Skeletal muscle cell (primary cell): ENCODE results near the gene METTL1.

ENCODE experiments used
- DNase-seq: peaks from one replicate; pipeline ENCODE4 v3.0.0-alpha.2; 2010; ENCODE audit warnings: low read depth
- H3K4me3 ChIP-seq: 2 replicates; pipeline ENCODE4 v1.5.1; 2011; ENCODE audit warnings: low read depth, mild to moderate bottlenecking, control low read depth, low read length, moderate library complexity

Gene METTL1

DNA sequence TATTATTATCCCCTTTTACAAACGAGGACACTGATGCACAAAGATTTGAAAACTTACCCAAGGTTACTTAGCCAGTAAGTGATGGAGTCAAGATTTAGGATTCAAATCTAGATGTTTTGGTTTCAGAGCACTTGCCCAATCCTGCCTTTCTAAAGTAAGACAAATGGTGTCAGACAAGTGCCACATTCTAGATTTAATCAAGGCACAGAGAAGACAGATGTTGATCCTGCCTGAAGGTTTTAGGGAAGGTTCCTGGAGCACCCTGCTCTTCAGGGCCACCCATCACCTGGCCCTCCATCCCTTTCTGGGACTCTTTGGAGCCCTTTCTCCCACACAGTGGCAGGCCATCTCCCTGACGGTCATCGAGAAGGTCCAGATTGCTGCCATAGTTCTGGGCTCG, 14.1 kb downstream of the METTL1 start:
- no peak for DNase-seq
- H3K4me3 ChIP-seq, result no peak overlapping the region

DNA sequence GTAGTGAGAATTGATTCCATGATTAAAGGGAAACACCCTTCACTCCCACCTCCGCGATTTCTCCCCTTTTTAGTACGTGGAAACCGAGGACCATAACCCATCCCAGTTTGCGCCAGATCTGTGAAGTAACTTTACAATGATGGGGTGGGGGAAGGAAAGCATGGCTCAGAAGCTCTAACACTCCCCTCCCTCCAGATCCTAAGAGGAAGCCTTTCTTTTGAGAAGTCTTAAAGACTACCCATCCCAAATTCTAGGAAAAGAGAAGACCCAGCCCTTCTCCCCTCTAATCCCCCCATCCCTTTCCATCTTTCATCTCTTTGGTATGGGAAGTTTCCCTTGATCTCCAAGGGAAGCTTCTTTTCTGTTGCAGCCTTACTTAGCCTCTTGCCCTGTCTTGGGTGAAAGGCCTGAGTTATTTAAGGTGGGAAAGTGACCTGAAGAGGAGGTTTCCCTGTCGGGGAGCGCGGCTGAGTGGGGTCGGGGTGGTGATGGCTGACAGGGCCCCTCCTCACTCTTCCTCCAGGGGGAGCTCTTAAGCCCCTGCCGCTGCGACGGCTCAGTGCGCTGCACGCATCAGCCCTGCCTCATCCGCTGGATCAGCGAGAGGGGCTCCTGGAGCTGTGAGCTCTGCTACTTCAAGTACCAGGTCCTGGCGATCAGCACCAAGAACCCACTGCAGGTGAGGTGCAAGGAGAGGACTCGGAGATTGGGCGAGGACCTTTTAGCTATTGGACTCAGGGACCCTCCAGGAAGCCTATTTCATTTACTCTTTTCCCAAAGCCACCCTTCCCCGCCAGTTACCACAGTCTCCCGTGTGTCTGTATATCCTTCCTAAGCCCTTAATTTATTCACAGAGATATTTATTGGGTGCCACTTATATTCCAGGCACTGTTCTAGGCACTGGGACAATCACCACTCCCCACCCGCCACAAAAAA, 15.2 kb downstream of the METTL1 start:
- no peak for DNase-seq
- H3K4me3 ChIP-seq, result no peak overlapping the region

GRCh38 chr12:57755454-57756372, 16.2 kb downstream of the METTL1 start:
- DNase-seq, result no peak
- H3K4me3 ChIP-seq, result peak overlapping the region; percentile 60

GRCh38 chr12:57755194-57755453, 16.8 kb downstream of the METTL1 start:
- H3K4me3 ChIP-seq, result peak overlapping the region; percentile 60
- DNase-seq, result no peak

DNA sequence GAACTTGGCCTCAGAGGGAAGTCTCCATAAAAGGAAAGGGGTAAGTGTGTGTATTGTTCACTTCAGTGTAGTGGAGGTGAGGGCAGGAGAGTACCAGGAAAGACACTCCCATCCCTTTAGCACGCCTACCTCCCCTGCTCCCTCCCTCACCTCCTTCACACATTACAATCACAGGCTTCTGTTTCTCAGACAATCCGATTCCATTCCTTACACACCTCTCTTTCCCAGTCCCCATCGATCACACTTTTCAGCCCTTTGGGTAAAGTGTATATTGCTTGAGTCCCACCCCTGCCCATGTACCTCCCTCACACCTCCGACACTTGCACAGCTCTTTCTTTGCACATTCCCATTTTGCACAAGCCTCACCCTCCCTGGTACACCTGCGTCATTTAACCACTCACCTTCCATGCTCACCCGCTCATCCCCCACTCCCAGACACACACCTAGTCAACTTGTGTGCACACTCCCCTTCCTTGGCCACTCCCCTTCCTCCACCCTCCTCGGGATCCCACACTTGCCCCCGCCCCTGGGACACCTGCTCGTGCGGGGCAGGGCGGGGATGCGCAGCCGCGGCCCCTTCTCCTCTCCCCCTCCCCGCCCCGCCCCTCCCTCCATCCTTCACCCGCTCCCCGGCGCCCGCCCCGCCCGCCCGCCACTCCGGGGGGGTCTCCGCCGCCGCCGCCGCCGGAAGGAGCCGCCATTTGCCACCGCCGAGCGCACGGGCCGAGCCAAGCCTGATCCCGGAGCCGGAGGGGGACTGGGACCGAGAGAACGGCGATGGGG, 17.3 kb downstream of the METTL1 start, which contains the start of gene MARCHF9:
TSS of gene MARCHF9 (plus strand) at position 693 of the 783 bp plus-strand sequence. CDS start 426 bp downstream, outside the sequence.
- H3K4me3 ChIP-seq, result peak within 1 kb of the TSS; percentile 60
- DNase-seq, result no peak

DNA sequence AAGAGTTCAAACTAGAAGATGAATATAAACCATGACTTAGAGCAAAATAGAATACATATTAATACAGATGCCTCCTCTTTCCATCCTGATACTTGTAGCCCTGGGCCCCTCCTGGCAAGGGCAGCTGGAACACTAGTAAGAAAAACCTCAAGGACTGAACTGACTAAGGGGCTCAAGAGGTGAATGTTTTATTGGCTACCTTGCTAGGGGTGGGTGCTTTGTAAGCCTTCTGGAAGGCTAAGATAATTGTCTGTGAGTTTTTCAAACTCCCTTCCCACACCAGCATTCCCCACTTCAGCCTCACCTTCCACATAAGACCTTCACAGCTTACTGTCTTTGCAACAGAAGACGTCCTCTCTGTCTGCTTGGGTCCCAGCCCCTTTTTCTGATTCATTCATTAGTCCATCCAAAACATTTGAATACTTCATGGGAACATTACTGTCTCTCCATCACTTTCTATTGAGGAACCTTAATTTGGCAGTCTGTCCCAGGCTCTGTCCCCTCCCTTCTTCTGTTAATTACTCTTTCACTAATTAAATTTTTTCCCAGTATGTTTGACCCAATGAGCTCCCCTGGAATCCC, 18.1 kb downstream of the METTL1 start:
- H3K4me3 ChIP-seq, result no peak overlapping the region
- no peak for DNase-seq

DNA sequence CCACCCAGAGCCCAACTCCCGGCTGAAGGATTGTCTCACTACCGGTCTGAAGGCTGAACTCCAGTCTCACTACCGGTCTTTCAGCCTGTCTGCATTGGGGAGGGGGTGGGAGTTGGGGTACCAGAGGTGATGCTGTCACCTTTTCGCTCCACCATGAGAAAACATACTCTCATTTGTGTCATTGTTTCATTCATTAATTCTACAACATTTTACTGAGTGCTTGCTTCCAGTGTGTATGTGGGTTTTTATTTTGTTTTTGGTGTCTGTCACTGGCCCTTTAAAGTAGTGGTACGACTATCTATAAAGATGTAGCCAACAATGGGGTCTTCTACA, 19.3 kb downstream of the METTL1 start:
- no peak for DNase-seq
- peak overlapping the region; percentile 36 for H3K4me3 ChIP-seq

DNA sequence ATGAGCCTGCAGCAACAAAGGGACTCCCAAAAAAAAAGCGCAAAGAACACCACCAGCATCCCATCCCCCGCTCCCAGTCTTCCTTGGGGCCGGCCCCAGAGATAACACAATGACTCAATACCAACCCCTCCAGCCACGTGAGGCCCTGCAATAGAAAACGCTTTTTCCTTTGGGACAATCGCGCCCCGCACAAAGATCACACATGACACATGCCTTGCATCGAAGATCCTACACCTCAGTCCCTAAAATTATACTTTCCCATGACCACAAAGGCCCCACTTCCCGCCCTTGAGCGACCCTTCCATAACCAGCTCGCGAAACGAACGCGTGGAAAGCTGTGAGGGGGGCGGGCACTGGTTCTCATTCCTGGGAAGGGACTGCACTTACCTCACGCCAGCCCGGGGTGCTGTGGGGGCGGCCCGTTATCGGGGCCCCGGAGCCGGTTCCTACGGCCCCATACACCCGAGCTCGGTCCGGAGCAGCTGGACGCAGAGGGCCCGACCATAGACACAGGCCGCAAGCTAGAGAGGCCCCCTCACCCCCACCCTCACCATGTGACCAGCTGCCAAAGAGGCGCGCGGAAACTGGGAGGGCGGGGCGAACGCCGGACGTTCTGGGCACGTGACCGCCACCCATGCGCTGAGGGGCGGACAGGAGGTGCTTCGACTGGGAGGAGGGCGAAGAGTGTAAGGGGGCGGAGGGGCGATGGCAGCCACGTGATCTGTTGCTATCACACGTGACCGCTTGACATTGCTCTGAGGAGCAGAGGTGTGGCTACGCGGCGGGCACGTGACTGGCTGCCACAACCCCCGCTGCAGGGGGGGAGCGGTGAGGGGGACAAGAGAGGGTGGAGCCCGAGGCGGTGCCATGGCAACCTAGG, 19.9 kb downstream of the METTL1 start, which contains the start of gene CDK4:
TSS of gene CDK4 (minus strand) at position 523 of the 880 bp plus-strand sequence. CDS start 593 bp downstream, outside the sequence.
- H3K4me3 ChIP-seq, result peak within 1 kb of the TSS; percentile 91

DNA sequence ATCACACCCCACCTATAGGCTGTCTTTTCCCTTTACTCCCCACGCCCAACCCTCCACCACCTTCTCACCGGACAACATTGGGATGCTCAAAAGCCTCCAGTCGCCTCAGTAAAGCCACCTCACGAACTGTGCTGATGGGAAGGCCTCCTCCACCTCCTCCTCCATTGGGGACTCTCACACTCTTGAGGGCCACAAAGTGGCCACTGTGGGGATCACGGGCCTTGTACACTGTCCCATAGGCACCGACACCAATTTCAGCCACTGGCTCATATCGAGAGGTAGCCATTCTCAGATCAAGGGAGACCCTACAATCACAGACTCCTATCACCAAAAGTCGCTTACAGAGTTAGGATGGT, 20.5 kb downstream of the METTL1 start:
- no peak for DNase-seq
- peak overlapping the region; percentile 91 for H3K4me3 ChIP-seq

More for the DNA sequence above, 19.9 kb downstream of the METTL1 start, which contains the start of gene CDK4:
- DNase-seq, result peak; percentile 100

DNA sequence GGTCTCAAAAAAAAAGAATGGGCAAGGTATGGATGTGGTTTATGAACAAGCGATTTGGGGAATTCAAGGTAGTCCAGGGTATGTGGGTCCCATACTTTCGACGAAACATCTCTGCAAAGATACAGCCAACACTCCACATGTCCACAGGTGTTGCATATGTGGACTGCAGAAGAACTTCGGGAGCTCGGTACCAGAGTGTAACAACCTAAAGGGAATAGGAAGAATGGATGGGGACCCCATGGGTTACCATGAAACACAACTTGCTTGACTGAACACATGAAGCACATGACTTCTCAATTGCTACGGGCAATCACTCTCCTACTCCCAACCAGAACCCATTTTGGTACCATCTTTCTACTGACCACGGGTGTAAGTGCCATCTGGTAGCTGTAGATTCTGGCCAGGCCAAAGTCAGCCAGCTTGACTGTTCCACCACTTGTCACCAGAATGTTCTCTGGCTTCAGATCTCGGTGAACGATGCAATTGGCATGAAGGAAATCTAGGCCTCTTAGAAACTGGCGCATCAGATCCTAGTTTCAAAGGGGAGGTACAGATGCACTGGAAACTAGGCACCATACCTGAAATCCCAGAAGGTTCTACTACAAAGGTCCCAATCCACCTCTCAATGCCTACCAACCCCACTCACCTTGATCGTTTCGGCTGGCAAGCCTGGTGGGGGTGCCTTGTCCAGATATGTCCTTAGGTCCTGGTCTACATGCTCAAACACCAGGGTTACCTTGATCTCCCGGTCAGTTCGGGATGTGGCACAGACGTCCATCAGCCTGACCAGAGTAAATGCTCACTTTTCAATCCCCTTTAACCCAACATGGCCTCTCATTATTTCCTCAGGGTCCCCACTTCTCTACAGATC, 21.1 kb downstream of the METTL1 start:
- DNase-seq, result no peak
- H3K4me3 ChIP-seq, result peak overlapping the region; percentile 91

- DNase-seq, result no peak
- no peak overlapping the region for H3K4me3 ChIP-seq
Measured at GRCh38 chr12:57749061-57749460, 22.8 kb downstream of the METTL1 start.

DNA sequence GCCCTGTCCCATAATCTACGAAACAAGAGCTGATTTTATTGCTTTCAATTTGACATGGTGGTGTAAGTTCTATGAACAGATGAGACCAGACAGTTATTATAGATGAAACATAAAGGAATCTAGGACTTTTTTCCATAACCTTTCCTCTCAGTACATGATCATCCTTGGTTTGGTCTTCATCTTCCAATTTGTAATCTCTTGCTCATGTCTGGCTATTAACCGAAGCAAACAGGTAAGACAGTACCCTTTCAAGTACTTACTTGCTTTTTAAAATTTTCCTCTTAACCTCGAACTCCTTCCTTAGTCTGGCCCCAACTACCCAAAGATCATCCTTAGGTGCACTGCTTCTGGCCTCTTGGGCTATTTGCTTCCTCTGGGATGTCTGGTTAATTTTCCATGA, 25.9 kb downstream of the METTL1 start:
- H3K4me3 ChIP-seq, result peak overlapping the region; percentile 93
- no peak for DNase-seq

DNA sequence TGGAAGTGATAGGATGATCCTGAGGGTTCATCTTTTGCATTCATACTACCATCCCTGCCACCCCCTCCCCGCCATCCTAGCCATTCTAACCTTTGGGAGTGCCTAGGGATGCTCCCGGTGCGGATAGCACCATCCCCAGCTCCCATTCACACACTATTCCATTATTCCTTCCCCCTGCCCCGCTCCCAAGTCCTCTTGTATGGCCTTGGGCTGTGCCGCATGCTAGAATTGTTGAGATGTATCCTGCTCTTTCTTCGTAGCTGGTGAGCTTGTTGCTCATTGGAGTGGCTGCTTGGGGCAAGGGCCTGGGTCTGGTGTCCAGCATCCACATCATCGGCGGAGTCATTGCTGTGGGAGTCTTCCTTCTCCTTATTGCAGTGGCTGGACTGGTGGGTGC, 26.4 kb downstream of the METTL1 start:
- H3K4me3 ChIP-seq, result peak overlapping the region; percentile 93
- DNase-seq, result no peak

DNA sequence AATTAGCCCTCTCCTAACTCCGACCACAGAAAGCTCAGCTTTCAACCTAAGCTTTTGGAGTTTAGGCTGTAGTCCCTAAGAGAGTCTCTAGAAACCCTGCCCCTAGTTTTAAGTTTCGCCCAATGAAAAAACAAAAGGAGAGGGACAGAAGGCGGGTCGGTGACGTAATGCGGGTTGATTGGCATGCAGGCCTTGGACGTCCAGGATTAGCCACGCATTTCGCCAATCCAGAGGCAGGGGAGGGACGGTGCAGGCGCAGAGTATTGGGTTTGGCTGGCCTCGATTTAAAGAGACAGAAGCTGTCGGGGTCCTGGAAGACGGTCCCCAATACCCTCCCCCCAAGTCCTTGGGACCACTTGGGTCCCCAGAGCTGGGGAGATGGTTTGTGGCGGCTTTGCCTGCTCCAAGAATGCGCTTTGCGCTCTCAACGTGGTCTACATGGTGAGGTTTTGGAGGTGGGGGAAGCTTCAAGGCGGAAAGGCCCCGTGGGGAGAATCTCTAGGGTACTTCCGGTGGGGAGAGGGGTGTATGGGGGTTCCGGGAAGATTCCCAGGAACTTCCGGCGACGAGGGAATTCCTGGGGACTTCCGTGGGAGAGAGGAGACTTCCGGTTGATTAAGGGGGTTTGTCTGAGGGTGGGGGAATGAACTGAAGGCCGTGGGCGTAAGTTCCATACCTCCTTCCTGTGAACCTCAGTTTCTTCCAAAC, 27.0 kb downstream of the METTL1 start, which contains the start of gene TSPAN31:
TSS of gene TSPAN31 (plus strand) at position 263 of the 708 bp plus-strand sequence. CDS start at position 379, 116 bp downstream.
- H3K4me3 ChIP-seq, result peak within 1 kb of the TSS; percentile 93
- peak; percentile 96 for DNase-seq

GRCh38 chr12:57744194-57744776, 27.6 kb downstream of the METTL1 start:
- peak overlapping the region; percentile 93 for H3K4me3 ChIP-seq
- DNase-seq, result peak; percentile 62

GRCh38 chr12:57743769-57744168, 28.1 kb downstream of the METTL1 start:
- no peak for DNase-seq
- no peak overlapping the region for H3K4me3 ChIP-seq
